GM19468 (cell line): ENCODE measurements around the gene DHX34.
"Not testable (repeated sequence)": the region's sequence is repeated elsewhere in the genome, so short reads cannot be mapped to it uniquely, and the experiment has no call there.

ENCODE experiments used
- ATAC-seq: cut with Tn5 transposase; IDR thresholded peaks from one replicate; pipeline ENCODE4 v1.9.1; 2021; ENCODE audit warnings: mild to moderate bottlenecking, moderate library complexity, moderate number of reproducible peaks; ENCODE audit not compliant: unreplicated experiment; ENCODE audit errors: extremely low read depth

The DHX34 gene

GRCh38 chr19:47358936-47359335, 9.8 kb downstream of the DHX34 start:
- no peak for ATAC-seq

GRCh38 chr19:47362321-47362720, 13.2 kb downstream of the DHX34 start:
- no peak for ATAC-seq

GRCh38 chr19:47363758-47364531, 14.8 kb downstream of the DHX34 start:
- ATAC-seq = no peak

- ATAC-seq = not testable (repeated sequence)
These were observed 16.3 kb downstream of the DHX34 start for GRCh38 chr19:47365455-47365854.

GRCh38 chr19:47370045-47370611, 21.0 kb downstream of the DHX34 start:
- ATAC-seq = no peak

- no peak for ATAC-seq
These were observed 22.1 kb downstream of the DHX34 start for GRCh38 chr19:47371261-47371660.

GRCh38 chr19:47372603-47373002, 23.5 kb downstream of the DHX34 start:
- no peak for ATAC-seq

- ATAC-seq = no peak
These were observed 24.4 kb downstream of the DHX34 start for GRCh38 chr19:47373246-47374240.

GRCh38 chr19:47374876-47375693, 26.0 kb downstream of the DHX34 start:
- no peak for ATAC-seq

- no peak for ATAC-seq
These were observed 26.8 kb downstream of the DHX34 start for GRCh38 chr19:47375694-47376588.

GRCh38 chr19:47376589-47377144, 27.6 kb downstream of the DHX34 start:
- no peak for ATAC-seq

GRCh38 chr19:47377208-47377701, 28.1 kb downstream of the DHX34 start:
- no peak for ATAC-seq

- no peak for ATAC-seq
These were observed 28.7 kb downstream of the DHX34 start for GRCh38 chr19:47377801-47378200.

GRCh38 chr19:47378246-47378645, 29.1 kb downstream of the DHX34 start:
- no peak for ATAC-seq

- no peak for ATAC-seq
These were observed 30.3 kb downstream of the DHX34 start for GRCh38 chr19:47379381-47379938.

- ATAC-seq = no peak
These were observed 31.4 kb downstream of the DHX34 start for GRCh38 chr19:47380559-47380958.

GRCh38 chr19:47381121-47381520, 32.0 kb downstream of the DHX34 start:
- no peak for ATAC-seq

GRCh38 chr19:47381653-47382279, 32.7 kb downstream of the DHX34 start:
- no peak for ATAC-seq
